Testis (tissue), 3 donors: ENCODE results near the gene SHFL. TPM values are rescaled to one million over a fixed set of nuclear protein-coding genes. Genes with fewer than 3 reads are reported as not detected.
A peak's percentile ranks its signal among the peaks of the same experiment; 100 is the strongest.

Experiments
- DNase-seq: peaks from one replicate; pipeline ENCODE4 v3.0.0-alpha.2; 2019
- H3K27ac ChIP-seq, 2 donors: fragments of 200-600 bp; sonication (generic); one replicate each; pipeline ENCODE4 v1.5.1; 2019
- H3K27me3 ChIP-seq: fragments of 200-600 bp; sonication (generic); one replicate; pipeline ENCODE4 v1.5.1; 2019
- H3K36me3 ChIP-seq: fragments of 200-600 bp; sonication (generic); one replicate; pipeline ENCODE4 v1.5.1; 2017; ENCODE audit warnings: low read depth; ENCODE audit errors: missing control alignments
- H3K4me1 ChIP-seq: fragments of 200-600 bp; sonication (generic); one replicate; pipeline ENCODE4 v1.5.1; 2019
- H3K4me3 ChIP-seq, 2 donors: fragments of 200-600 bp; sonication (generic); one replicate each; pipeline ENCODE4 v1.5.1; 2017 to 2019
- H3K9me3 ChIP-seq: fragments of 200-600 bp; sonication (generic); one replicate; pipeline ENCODE4 v1.5.1; 2017
- CTCF ChIP-seq, 3 experiments: fragments of 450-650 bp in 2 of 3; fragments of 200-600 bp in 1 of 3; sonication (generic) in 1 of 3; IDR thresholded peaks; one replicate each; pipeline ENCODE4 v1.5.1; 2016 to 2019; ENCODE audit warnings: antibody characterized with exemption in 3 of 3, mild to moderate bottlenecking in 2 of 3, moderate library complexity in 1 of 3
- POLR2A ChIP-seq: fragments of 450-650 bp; IDR thresholded peaks from one replicate; pipeline ENCODE4 v1.6.1; 2017; ENCODE audit warnings: antibody characterized with exemption, mild to moderate bottlenecking, moderate library complexity
- WGBS, 2 donors: methylation state at CpG; one replicate each; pipeline ENCODE4 v1.1.5; 2018; 5-methylcytosine and 5-hydroxymethylcytosine counted together
- intact Hi-C: fragments of 100-400 bp; cut with DNase I; formaldehyde crosslinking; loops from one replicate; pipeline ENCODE4 v1.15.1; 2023; ENCODE audit warnings: low total_unique reads
- polyA plus RNA-seq: library from polyadenylated mRNA; stranded (reverse); fragments of 350-450 nt; fragmentation: Illumina TruSeq; extraction: RNeasy Lipid Tissue Mini Kit (QIAGEN cat#74804); gene quantifications from one replicate; pipeline ENCODE4 v1.2.3, GENCODE V29; 2014; ENCODE audit warnings: low read depth, low replicate concordance; ENCODE audit not compliant: insufficient read depth
- total RNA-seq, 2 donors: library from RNA; depleted of rRNA; stranded (reverse); fragments of >200 nt; gene quantifications; one replicate each; pipeline ENCODE4 v1.2.3, GENCODE V29; 2016

SHFL gene
- total and polyA plus RNA-seq, 3 donors from 2014 or later, result 18.7 to 25.8 (median 20.4) TPM

- Histone ChIP-seq H3K9me3 (no peaks in the 10 kb centered on the region), H3K36me3 (no peaks in the 10 kb centered on the region), H3K4me3 (no peak overlapping the region), H3K27me3 (no peaks in the 10 kb centered on the region), H3K27ac (no peak overlapping the region), H3K4me1 (no peaks in the 10 kb centered on the region)
- intact Hi-C loops, result no loop called here
- TF ChIP-seq CTCF (IDR thresholded peaks at IDR 0.05) (no peak), POLR2A (no peak)
- WGBS, 2 donors, result 94 to 96% methylated on average over 7 of the region's 7 CpGs
- no peak for DNase-seq
These were observed 38.3 kb downstream of the SHFL start for GRCh38 chr19:10124429-10124828.

- Histone ChIP-seq H3K27ac (peak overlapping the region in 1 of 2 donors; percentile 24), H3K4me3 (no peak overlapping the region), H3K9me3 (no peaks in the 10 kb centered on the region), H3K27me3 (no peaks in the 10 kb centered on the region), H3K4me1 (no peaks in the 10 kb centered on the region), H3K36me3 (no peaks in the 10 kb centered on the region)
- WGBS, 2 donors, result 87 to 92% methylated on average over 4 of the region's 4 CpGs
- intact Hi-C loops, result no loop called here
- TF ChIP-seq POLR2A (no peak), CTCF (IDR thresholded peaks at IDR 0.05) (no peak)
- DNase-seq, result no peak
These were observed 40.1 kb downstream of the SHFL start for GRCh38 chr19:10126213-10126639.

DNA sequence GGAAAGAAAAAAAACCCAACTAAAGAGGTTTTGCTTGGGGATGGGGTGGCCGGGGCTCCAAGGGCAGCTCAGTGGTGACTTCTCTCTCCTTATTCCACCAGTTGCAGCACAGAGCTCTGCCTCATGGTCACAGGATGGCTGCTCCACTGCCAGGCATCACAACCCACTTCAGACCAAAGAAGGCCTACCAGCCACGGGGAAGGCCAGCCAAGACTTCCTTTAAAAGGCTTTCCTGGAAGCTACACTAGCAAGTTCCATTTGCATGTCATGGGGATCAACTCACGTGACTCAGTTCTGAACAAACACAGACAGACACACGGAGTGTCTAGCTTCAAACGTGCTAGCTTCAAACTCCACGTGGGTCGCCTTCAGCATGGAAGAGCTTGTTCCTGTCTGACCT is 46.8 kb downstream of the SHFL start:
- WGBS, 2 donors, result 89 to 95% methylated on average over 7 of the region's 7 CpGs
- no peak for DNase-seq
- TF ChIP-seq POLR2A, result no peak
- no peak for TF ChIP-seq CTCF (IDR thresholded peaks at IDR 0.05)
- Histone ChIP-seq H3K36me3 (no peaks in the 10 kb centered on the region), H3K4me1 (no peaks in the 10 kb centered on the region), H3K27ac (no peak overlapping the region), H3K27me3 (no peaks in the 10 kb centered on the region), H3K4me3 (no peak overlapping the region), H3K9me3 (no peaks in the 10 kb centered on the region)
- intact Hi-C loops, result no loop called here

GRCh38 chr19:10133596-10133995 is 47.5 kb downstream of the SHFL start:
- DNase-seq, result no peak
- H3K4me1 ChIP-seq, result no peaks in the 10 kb centered on the region
- H3K27ac ChIP-seq, result no peak overlapping the region
- no peaks in the 10 kb centered on the region for H3K27me3 ChIP-seq
- H3K9me3 ChIP-seq, result no peaks in the 10 kb centered on the region
- no peak overlapping the region for H3K4me3 ChIP-seq
- H3K36me3 ChIP-seq, result no peaks in the 10 kb centered on the region
- intact Hi-C loops, result no loop called here
- TF ChIP-seq POLR2A (no peak), CTCF (IDR thresholded peaks at IDR 0.05) (no peak)
- WGBS, 2 donors, result 86 to 92% methylated on average over 9 to 11 of the region's 11 CpGs

DNA sequence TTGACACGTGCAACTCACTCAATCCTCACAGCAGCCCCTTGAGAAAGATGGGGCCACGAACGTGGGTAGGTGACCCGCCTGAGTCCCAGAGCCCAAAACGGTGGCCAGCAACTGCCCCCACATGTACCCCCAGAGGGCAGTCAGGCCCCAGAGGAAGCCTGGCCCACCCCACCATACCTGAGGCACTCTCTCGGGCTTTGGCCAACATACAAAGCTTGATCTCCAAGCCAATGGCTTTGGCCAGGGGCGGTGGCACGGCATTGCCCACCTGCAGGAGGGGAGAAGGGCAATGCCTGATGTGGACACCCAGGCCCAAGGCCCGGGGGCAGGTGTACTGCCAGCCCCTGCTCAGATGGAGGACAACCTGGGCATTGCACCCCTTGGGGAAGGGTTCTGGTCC is 47.9 kb downstream of the SHFL start:
- Histone ChIP-seq H3K27me3 (no peaks in the 10 kb centered on the region), H3K9me3 (no peaks in the 10 kb centered on the region), H3K4me3 (no peak overlapping the region), H3K36me3 (no peaks in the 10 kb centered on the region), H3K27ac (no peak overlapping the region), H3K4me1 (no peaks in the 10 kb centered on the region)
- WGBS, 2 donors, result 94 to 95% methylated on average over 3 to 9 of the region's 9 CpGs
- TF ChIP-seq POLR2A, result no peak
- no peak for TF ChIP-seq CTCF (IDR thresholded peaks at IDR 0.05)
- intact Hi-C loops, result no loop called here
- DNase-seq, result no peak
